Testis (tissue), 3 donors: ENCODE results near the gene HECA. TPM values are rescaled to one million over a fixed set of nuclear protein-coding genes. Genes with fewer than 3 reads are reported as not detected.
"Not testable (repeated sequence)": the region's sequence is repeated elsewhere in the genome, so short reads cannot be mapped to it uniquely, and the experiment has no call there.

ENCODE experiments used
- DNase-seq: peaks from one replicate; pipeline ENCODE4 v3.0.0-alpha.2; 2019
- H3K27ac ChIP-seq, 2 donors: fragments of 200-600 bp; sonication (generic); one replicate each; pipeline ENCODE4 v1.5.1; 2019
- H3K27me3 ChIP-seq: fragments of 200-600 bp; sonication (generic); one replicate; pipeline ENCODE4 v1.5.1; 2019
- H3K36me3 ChIP-seq: fragments of 200-600 bp; sonication (generic); one replicate; pipeline ENCODE4 v1.5.1; 2017; ENCODE audit warnings: low read depth; ENCODE audit errors: missing control alignments
- H3K4me1 ChIP-seq: fragments of 200-600 bp; sonication (generic); one replicate; pipeline ENCODE4 v1.5.1; 2019
- H3K4me3 ChIP-seq, 2 donors: fragments of 200-600 bp; sonication (generic); one replicate each; pipeline ENCODE4 v1.5.1; 2017 to 2019
- H3K9me3 ChIP-seq: fragments of 200-600 bp; sonication (generic); one replicate; pipeline ENCODE4 v1.5.1; 2017
- CTCF ChIP-seq, 3 experiments: fragments of 450-650 bp in 2 of 3; fragments of 200-600 bp in 1 of 3; sonication (generic) in 1 of 3; IDR thresholded peaks; one replicate each; pipeline ENCODE4 v1.5.1; 2016 to 2019; ENCODE audit warnings: antibody characterized with exemption in 3 of 3, mild to moderate bottlenecking in 2 of 3, moderate library complexity in 1 of 3
- POLR2A ChIP-seq: fragments of 450-650 bp; IDR thresholded peaks from one replicate; pipeline ENCODE4 v1.6.1; 2017; ENCODE audit warnings: antibody characterized with exemption, mild to moderate bottlenecking, moderate library complexity
- WGBS, 2 donors: methylation state at CpG; one replicate each; pipeline ENCODE4 v1.1.5; 2018; 5-methylcytosine and 5-hydroxymethylcytosine counted together
- intact Hi-C: fragments of 100-400 bp; cut with DNase I; formaldehyde crosslinking; loops from one replicate; pipeline ENCODE4 v1.15.1; 2023; ENCODE audit warnings: low total_unique reads
- polyA plus RNA-seq: library from polyadenylated mRNA; stranded (reverse); fragments of 350-450 nt; fragmentation: Illumina TruSeq; extraction: RNeasy Lipid Tissue Mini Kit (QIAGEN cat#74804); gene quantifications from one replicate; pipeline ENCODE4 v1.2.3, GENCODE V29; 2014; ENCODE audit warnings: low read depth, low replicate concordance; ENCODE audit not compliant: insufficient read depth
- total RNA-seq, 2 donors: library from RNA; depleted of rRNA; stranded (reverse); fragments of >200 nt; gene quantifications; one replicate each; pipeline ENCODE4 v1.2.3, GENCODE V29; 2016

HECA gene
- total and polyA plus RNA-seq, 3 donors from 2014 or later = 19.1 to 47.4 (median 40.2) TPM

- H3K4me1 ChIP-seq = peaks cover 28% of the 10 kb centered on the region
Measured at GRCh38 chr6:139154881-139155547, 20.1 kb downstream of the HECA start.

DNA sequence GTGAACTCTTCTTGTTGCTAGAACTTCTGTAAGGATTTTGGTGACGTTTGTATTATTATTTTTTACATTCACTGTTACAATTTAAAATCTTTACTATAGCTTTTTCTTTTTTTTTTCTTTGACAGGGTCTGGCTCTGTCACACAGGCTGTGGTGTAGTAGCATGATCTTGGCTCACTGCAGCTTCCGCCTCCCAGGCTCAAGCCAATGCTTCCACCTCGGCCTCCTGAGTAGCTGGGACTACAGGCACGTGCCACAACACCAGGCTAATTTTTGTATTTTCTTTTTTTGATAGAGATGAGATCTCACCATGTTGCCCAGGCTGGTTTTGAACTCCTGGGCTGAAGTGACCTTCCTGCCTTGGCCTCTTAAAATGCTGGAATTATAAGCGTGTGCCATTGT, 21.2 kb downstream of the HECA start:
- TF ChIP-seq CTCF (IDR thresholded peaks at IDR 0.05) (no peak), POLR2A (no peak)
- no peak overlapping the region for H3K27ac ChIP-seq
- no peak overlapping the region for H3K4me3 ChIP-seq
- H3K36me3 ChIP-seq = no peaks in the 10 kb centered on the region
- 87 to 93% methylated on average over 5 of the region's 5 CpGs for WGBS, 2 donors
- H3K27me3 ChIP-seq = no peaks in the 10 kb centered on the region
- intact Hi-C loops = no loop called here
- DNase-seq = no peak
- no peaks in the 10 kb centered on the region for H3K9me3 ChIP-seq
- peaks cover 26% of the 10 kb centered on the region for H3K4me1 ChIP-seq

More at GRCh38 chr6:139154881-139155547, 20.1 kb downstream of the HECA start:
- DNase-seq = no peak
- no peaks in the 10 kb centered on the region for H3K27me3 ChIP-seq
- H3K36me3 ChIP-seq = no peaks in the 10 kb centered on the region
- intact Hi-C loops = no loop called here
- H3K9me3 ChIP-seq = no peaks in the 10 kb centered on the region
- WGBS, 2 donors = 94% methylated on average over 9 of the region's 9 CpGs
- TF ChIP-seq CTCF (IDR thresholded peaks at IDR 0.05) (no peak), POLR2A (no peak)
- no peak overlapping the region for H3K27ac ChIP-seq
- H3K4me3 ChIP-seq = no peak overlapping the region

GRCh38 chr6:139156551-139156950, 21.7 kb downstream of the HECA start:
- TF ChIP-seq CTCF (IDR thresholded peaks at IDR 0.05) = no peak
- TF ChIP-seq POLR2A = no peak
- H3K27me3 ChIP-seq = no peaks in the 10 kb centered on the region
- intact Hi-C loops = no loop called here
- H3K4me3 ChIP-seq = no peak overlapping the region
- H3K4me1 ChIP-seq = peaks cover 24% of the 10 kb centered on the region
- 88 to 96% methylated on average over 4 of the region's 4 CpGs for WGBS, 2 donors
- no peak for DNase-seq
- no peaks in the 10 kb centered on the region for H3K9me3 ChIP-seq
- no peak overlapping the region for H3K27ac ChIP-seq
- H3K36me3 ChIP-seq = no peaks in the 10 kb centered on the region

DNA sequence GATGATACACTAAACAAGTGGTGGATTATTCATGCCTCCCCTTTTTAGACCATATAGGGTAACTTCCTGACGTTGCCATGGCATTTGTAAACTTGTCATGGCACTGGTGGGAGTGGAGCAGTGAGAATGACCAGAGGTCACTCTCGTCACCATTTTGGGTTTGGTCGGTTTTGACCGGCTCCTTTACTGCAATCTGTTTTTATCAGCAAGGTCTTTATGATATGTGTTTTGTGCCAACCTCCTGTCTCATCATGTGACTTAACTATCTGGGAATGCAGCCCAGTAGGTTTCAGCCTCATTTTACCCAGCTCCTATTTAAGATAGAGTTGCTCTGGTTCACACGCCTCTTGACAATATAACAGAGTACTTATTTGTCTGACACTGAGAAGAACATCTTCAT, 22.2 kb downstream of the HECA start:
- H3K27me3 ChIP-seq, H3K36me3 ChIP-seq, H3K27ac ChIP-seq, intact Hi-C loops, H3K4me3 ChIP-seq, H3K9me3 ChIP-seq: not testable (repeated sequence)
- WGBS, 2 donors = 63 to 74% methylated on average over 5 of the region's 5 CpGs
- H3K4me1 ChIP-seq = peaks cover 22% of the 10 kb centered on the region
- peak; percentile 58 for DNase-seq

DNA sequence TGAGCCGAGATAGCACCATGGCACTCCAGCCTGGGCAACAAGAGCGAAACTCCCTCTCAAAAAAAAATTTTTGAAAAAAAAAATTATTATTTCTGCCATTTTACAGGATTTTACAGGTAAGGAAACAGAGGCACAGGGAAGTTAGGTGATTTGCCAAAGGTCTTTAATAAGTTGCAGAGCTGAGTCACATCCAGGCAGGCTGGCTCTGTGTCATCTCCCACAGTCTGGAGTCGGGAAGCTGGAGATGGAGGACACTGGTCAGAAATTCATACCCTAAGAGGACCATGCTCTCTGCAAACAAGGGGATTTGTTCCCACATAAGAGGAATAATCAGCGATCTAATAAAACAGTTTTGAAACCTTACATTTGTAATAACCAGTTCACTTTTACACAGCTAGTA, 24.1 kb downstream of the HECA start:
- H3K9me3 ChIP-seq = no peaks in the 10 kb centered on the region
- WGBS, 2 donors = 90 to 99% methylated on average over 4 of the region's 4 CpGs

More for the DNA sequence above, 24.1 kb downstream of the HECA start:
- TF ChIP-seq CTCF (IDR thresholded peaks at IDR 0.05) = no peak
- no peak for TF ChIP-seq POLR2A
- DNase-seq = no peak
- Histone ChIP-seq H3K36me3 (no peaks in the 10 kb centered on the region), H3K27ac (no peak overlapping the region), H3K4me1 (peaks cover 16% of the 10 kb centered on the region), H3K4me3 (no peak overlapping the region), H3K27me3 (no peaks in the 10 kb centered on the region)
- intact Hi-C loops = no loop called here
